Neuronal stem cell (in vitro differentiated cells): Measurements from ENCODE around the gene NCAPD2.

Experiments
- DNase-seq: peaks from one replicate; pipeline ENCODE4 v3.0.0-alpha.2; 2013; ENCODE audit warnings: low spot score
- H2AFZ ChIP-seq: one replicate; pipeline ENCODE4 v1.6.1; 2013; ENCODE audit warnings: mild to moderate bottlenecking, low read length, inconsistent platforms
- H2AK5ac ChIP-seq: 2 replicates; pipeline ENCODE4 v1.6.1; 2013; ENCODE audit warnings: low read depth, mild to moderate bottlenecking, inconsistent platforms, low read length, moderate library complexity, mixed read lengths
- H2BK120ac ChIP-seq: 2 replicates; pipeline ENCODE4 v1.6.1; 2013; ENCODE audit warnings: low read depth, mild to moderate bottlenecking, inconsistent platforms, low read length, moderate library complexity, mixed read lengths
- H2BK12ac ChIP-seq: one replicate; pipeline ENCODE4 v1.6.1; 2013; ENCODE audit warnings: low read length, inconsistent platforms
- H2BK15ac ChIP-seq: 2 replicates; pipeline ENCODE4 v1.6.1; 2013; ENCODE audit warnings: mild to moderate bottlenecking, low read length, inconsistent platforms, mixed read lengths
- H2BK5ac ChIP-seq: one replicate; pipeline ENCODE4 v1.6.1; 2013; ENCODE audit warnings: inconsistent platforms, mild to moderate bottlenecking, low read length, moderate library complexity
- H3K14ac ChIP-seq: one replicate; pipeline ENCODE4 v1.6.1; 2013; ENCODE audit warnings: low read length, inconsistent platforms
- H3K18ac ChIP-seq: 2 replicates; pipeline ENCODE4 v1.6.1; 2013; ENCODE audit warnings: low read length, inconsistent platforms
- H3K23ac ChIP-seq: 2 replicates; pipeline ENCODE4 v1.6.1; 2013; ENCODE audit warnings: low read depth, mild to moderate bottlenecking, mixed read lengths, low read length, inconsistent platforms; ENCODE audit not compliant: poor library complexity
- H3K27ac ChIP-seq: replicated peaks from 3 replicates; pipeline ENCODE4 v1.5.1; 2013; ENCODE audit warnings: low read length, inconsistent platforms
- H3K27me3 ChIP-seq, 3 experiments: 2 replicates each; pipeline ENCODE4 v1.6.1; 2013; ENCODE audit warnings: low read length in 3 of 3, mild to moderate bottlenecking in 2 of 3, inconsistent platforms in 1 of 3, low read depth in 1 of 3, mixed read lengths in 1 of 3, moderate library complexity in 1 of 3; ENCODE audit not compliant: control insufficient read depth in 3 of 3, insufficient read depth in 3 of 3
- H3K36me3 ChIP-seq, 2 donors: replicated peaks in 1 of 2; 2 replicates each; pipeline ENCODE4 v1.6.1; 2013; ENCODE audit warnings: low read length in 2 of 2; ENCODE audit not compliant: control insufficient read depth in 2 of 2, insufficient read depth in 2 of 2
- H3K4ac ChIP-seq: 2 replicates; pipeline ENCODE4 v1.6.1; 2013; ENCODE audit warnings: inconsistent platforms, mild to moderate bottlenecking, low read length, moderate library complexity
- H3K4me1 ChIP-seq, 2 donors: 1 replicate in 1 of 2; 2 replicates in 1 of 2; pipeline ENCODE4 v1.6.1; 2013; ENCODE audit warnings: low read length in 2 of 2, low read depth in 1 of 2; ENCODE audit not compliant: control insufficient read depth in 2 of 2, insufficient read depth in 1 of 2
- H3K4me2 ChIP-seq: one replicate; pipeline ENCODE4 v1.6.1; 2013; ENCODE audit warnings: mild to moderate bottlenecking, low read length, inconsistent platforms; ENCODE audit not compliant: insufficient read depth, poor library complexity, severe bottlenecking
- H3K4me3 ChIP-seq, 2 donors: 2 replicates each; pipeline ENCODE4 v1.5.1; 2013; ENCODE audit warnings: low read length in 2 of 2, mild to moderate bottlenecking in 2 of 2, inconsistent platforms in 1 of 2, moderate library complexity in 1 of 2
- H3K79me1 ChIP-seq: one replicate; pipeline ENCODE4 v1.6.1; 2013; ENCODE audit warnings: low read depth, mild to moderate bottlenecking, inconsistent platforms, low read length, moderate library complexity
- H3K9ac ChIP-seq: one replicate; pipeline ENCODE4 v1.6.1; 2013; ENCODE audit warnings: mild to moderate bottlenecking, low read depth, low read length, inconsistent platforms; ENCODE audit not compliant: poor library complexity
- H3K9me3 ChIP-seq, 2 donors: replicated peaks in 1 of 2; 2 replicates each; pipeline versions ENCODE3 to v1.6.1; 2013; ENCODE audit warnings: low read length in 2 of 2, mild to moderate bottlenecking in 2 of 2, inconsistent platforms in 1 of 2, low read depth in 1 of 2, mixed read lengths in 1 of 2, moderate library complexity in 1 of 2; ENCODE audit not compliant: control insufficient read depth in 2 of 2, insufficient read depth in 1 of 2
- H4K8ac ChIP-seq: one replicate; pipeline ENCODE4 v1.6.1; 2013; ENCODE audit warnings: low read depth, mild to moderate bottlenecking, inconsistent platforms, low read length, moderate library complexity
- H4K91ac ChIP-seq: one replicate; pipeline ENCODE4 v1.6.1; 2013; ENCODE audit warnings: low read length, low read depth, mild to moderate bottlenecking, inconsistent platforms; ENCODE audit not compliant: poor library complexity
- WGBS, 2 donors: extraction: QIAGEN DNeasy Blood & Tissue Kit; methylation state at CpG; one replicate each; pipeline ENCODE4 v1.1.7; 2013; ENCODE audit warnings: missing lambda C conversion rate in 2 of 2, mixed read lengths in 1 of 2; ENCODE audit not compliant: insufficient read length in 2 of 2, insufficient replicate concordance in 1 of 2; ENCODE audit errors: extremely low coverage in 2 of 2; 5-methylcytosine and 5-hydroxymethylcytosine counted together

The NCAPD2 gene

GRCh38 chr12:6553051-6553868 lies 59.4 kb downstream of the NCAPD2 start:
- H3K27me3 ChIP-seq = no peaks in the 10 kb centered on the region
- no peak overlapping the region for H3K9ac ChIP-seq
- no peak overlapping the region for H2BK5ac ChIP-seq
- H3K36me3 ChIP-seq = peaks cover 25 to 66% of the 10 kb centered on the region in 2 donors
- no peak overlapping the region for H4K8ac ChIP-seq
- H4K91ac ChIP-seq = no peak overlapping the region
- DNase-seq = no peak
- no peak overlapping the region for H3K4ac ChIP-seq
- peaks cover 7 to 15% of the 10 kb centered on the region in 2 donors for H3K4me1 ChIP-seq
- H3K23ac ChIP-seq = no peak overlapping the region
- WGBS, 2 donors = no CpG with 5 or more reads among the region's 15 CpGs
- H3K18ac ChIP-seq = no peak overlapping the region
- no peaks in the 10 kb centered on the region for H3K9me3 ChIP-seq
- H2BK120ac ChIP-seq = no peak overlapping the region
- no peak overlapping the region for H2BK12ac ChIP-seq
- no peak overlapping the region for H3K4me2 ChIP-seq
- no peak overlapping the region for H2AK5ac ChIP-seq
- no peak overlapping the region for H3K14ac ChIP-seq
- H3K79me1 ChIP-seq = peaks cover 13% of the 10 kb centered on the region
- H3K4me3 ChIP-seq = no peak overlapping the region
- no peak overlapping the region for H3K27ac ChIP-seq
- H2BK15ac ChIP-seq = no peak overlapping the region
- H2AFZ ChIP-seq = no peak overlapping the region

GRCh38 chr12:6554168-6555017 lies 60.5 kb downstream of the NCAPD2 start:
- Histone ChIP-seq H3K4ac (no peak overlapping the region), H2BK15ac (no peak overlapping the region), H3K9ac (peak overlapping the region; percentile 99), H3K36me3 (peaks cover 21 to 64% of the 10 kb centered on the region in 2 donors), H3K23ac (no peak overlapping the region), H3K27me3 (no peaks in the 10 kb centered on the region), H3K4me1 (peaks cover 7 to 15% of the 10 kb centered on the region in 2 donors), H4K91ac (no peak overlapping the region), H3K4me3 (peak overlapping the region; percentile 98 to 99), H2AFZ (peak overlapping the region; percentile 93), H2BK12ac (no peak overlapping the region), H2BK5ac (no peak overlapping the region), H3K9me3 (no peaks in the 10 kb centered on the region), H3K4me2 (peak overlapping the region; percentile 95), H3K79me1 (peaks cover 10% of the 10 kb centered on the region), H2AK5ac (no peak overlapping the region), H3K18ac (no peak overlapping the region), H3K14ac (no peak overlapping the region), H4K8ac (no peak overlapping the region), H2BK120ac (no peak overlapping the region), H3K27ac (no peak overlapping the region)
- WGBS, 2 donors = no CpG with 5 or more reads among the region's 22 CpGs
- DNase-seq = peak; percentile 79

- no CpG with 5 or more reads among the region's 61 CpGs for WGBS, 2 donors
- H3K4ac ChIP-seq = no peak overlapping the region
- H2BK120ac ChIP-seq = no peak overlapping the region
- peak overlapping the region; percentile 97 for H3K14ac ChIP-seq
- peak overlapping the region; percentile 89 for H3K23ac ChIP-seq
- peaks cover 10% of the 10 kb centered on the region for H3K79me1 ChIP-seq
- H4K8ac ChIP-seq = no peak overlapping the region
- H2AK5ac ChIP-seq = peak overlapping the region; percentile 72
- no peak overlapping the region for H4K91ac ChIP-seq
- peaks cover 7 to 15% of the 10 kb centered on the region in 2 donors for H3K4me1 ChIP-seq
- no peaks in the 10 kb centered on the region for H3K9me3 ChIP-seq
- H3K27me3 ChIP-seq = no peaks in the 10 kb centered on the region
- H3K4me3 ChIP-seq = peak overlapping the region; percentile 98 to 99
- no peak for DNase-seq
- no peak overlapping the region for H2BK15ac ChIP-seq
- peak overlapping the region; percentile 91 for H3K18ac ChIP-seq
- H3K27ac ChIP-seq = peak overlapping the region; percentile 73
- no peak overlapping the region for H2BK12ac ChIP-seq
- H2AFZ ChIP-seq = peak overlapping the region; percentile 93
- H3K9ac ChIP-seq = peak overlapping the region; percentile 99
- peak overlapping the region; percentile 95 for H3K4me2 ChIP-seq
- H2BK5ac ChIP-seq = peak overlapping the region; percentile 71
- H3K36me3 ChIP-seq = peaks cover 24 to 64% of the 10 kb centered on the region in 2 donors
Observed at GRCh38 chr12:6555018-6555691, 61.3 kb downstream of the NCAPD2 start.
